IPS DF 6.9 (cell line): ENCODE measurements around the gene CHST11.

ENCODE experiments used
- DNase-seq: peaks from one replicate; pipeline ENCODE4 v3.0.0-alpha.2; 2013; ENCODE audit warnings: low read depth, low spot score
- H3K27ac ChIP-seq: one replicate; pipeline ENCODE4 v1.5.1; 2013; ENCODE audit warnings: low read length, control low read depth
- H3K27me3 ChIP-seq: 2 replicates; pipeline ENCODE4 v1.6.1; 2013; ENCODE audit warnings: mild to moderate bottlenecking, low read length; ENCODE audit not compliant: control insufficient read depth, insufficient read depth
- H3K36me3 ChIP-seq: 2 replicates; pipeline ENCODE4 v1.6.1; 2013; ENCODE audit warnings: low read length; ENCODE audit not compliant: control insufficient read depth, insufficient read depth
- H3K4me1 ChIP-seq: 2 replicates; pipeline ENCODE4 v1.6.1; 2013; ENCODE audit warnings: low read length; ENCODE audit not compliant: control insufficient read depth, insufficient read depth
- H3K4me3 ChIP-seq: 2 replicates; pipeline ENCODE4 v1.5.1; 2013; ENCODE audit warnings: mild to moderate bottlenecking, low read length
- H3K9me3 ChIP-seq: 2 replicates; pipeline ENCODE4 v1.6.1; 2013; ENCODE audit warnings: low read length, inconsistent platforms; ENCODE audit not compliant: control insufficient read depth, insufficient read depth
- whole genome bisulfite sequencing: extraction: QIAGEN DNeasy Blood & Tissue Kit; methylation state at CpG from one replicate; pipeline ENCODE4 v1.1.7; 2013; ENCODE audit warnings: mixed read lengths, missing lambda C conversion rate; ENCODE audit not compliant: insufficient read length, insufficient coverage; 5-methylcytosine and 5-hydroxymethylcytosine counted together

CHST11 gene

GRCh38 chr12:104579718-104580495, 123.2 kb downstream of the CHST11 start:
- H3K36me3 ChIP-seq = no peaks in the 10 kb centered on the region
- no peaks in the 10 kb centered on the region for H3K9me3 ChIP-seq
- no peaks in the 10 kb centered on the region for H3K4me1 ChIP-seq
- no peaks in the 10 kb centered on the region for H3K27me3 ChIP-seq
- no peak overlapping the region for H3K4me3 ChIP-seq
- WGBS = 100% methylated on average over 1 of the region's 7 CpGs
- H3K27ac ChIP-seq = no peak overlapping the region
- no peak for DNase-seq

- Histone ChIP-seq H3K27ac (no peak overlapping the region), H3K27me3 (no peaks in the 10 kb centered on the region), H3K4me1 (no peaks in the 10 kb centered on the region), H3K36me3 (no peaks in the 10 kb centered on the region), H3K4me3 (no peak overlapping the region), H3K9me3 (no peaks in the 10 kb centered on the region)
- no peak for DNase-seq
- no CpG with 5 or more reads among the region's 2 CpGs for WGBS
Observed at GRCh38 chr12:104581005-104581570, 124.3 kb downstream of the CHST11 start.

DNA sequence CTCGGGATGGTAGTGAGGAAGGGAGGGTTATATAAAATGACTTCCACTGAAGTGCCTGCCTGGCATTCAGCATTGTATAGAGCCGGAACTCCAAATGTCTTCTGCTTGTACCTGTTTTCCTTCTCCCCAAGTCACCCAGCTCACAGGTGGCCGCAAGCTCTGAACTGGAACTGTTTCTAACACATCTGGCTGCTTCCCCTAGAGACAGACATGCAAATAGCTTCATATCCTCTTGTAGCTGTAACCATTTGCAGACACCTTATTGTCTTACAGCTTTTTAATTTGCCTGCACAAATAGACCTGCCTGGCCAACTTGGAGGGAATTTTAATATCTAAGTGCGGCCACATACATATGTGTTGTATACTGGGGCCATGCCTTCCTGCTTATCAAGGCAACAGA, 126.0 kb downstream of the CHST11 start:
- H3K36me3 ChIP-seq = no peaks in the 10 kb centered on the region
- WGBS = no CpG with 5 or more reads among the region's 4 CpGs
- DNase-seq = no peak
- no peaks in the 10 kb centered on the region for H3K27me3 ChIP-seq
- no peak overlapping the region for H3K4me3 ChIP-seq
- no peaks in the 10 kb centered on the region for H3K9me3 ChIP-seq
- H3K27ac ChIP-seq = no peak overlapping the region
- H3K4me1 ChIP-seq = no peaks in the 10 kb centered on the region

DNA sequence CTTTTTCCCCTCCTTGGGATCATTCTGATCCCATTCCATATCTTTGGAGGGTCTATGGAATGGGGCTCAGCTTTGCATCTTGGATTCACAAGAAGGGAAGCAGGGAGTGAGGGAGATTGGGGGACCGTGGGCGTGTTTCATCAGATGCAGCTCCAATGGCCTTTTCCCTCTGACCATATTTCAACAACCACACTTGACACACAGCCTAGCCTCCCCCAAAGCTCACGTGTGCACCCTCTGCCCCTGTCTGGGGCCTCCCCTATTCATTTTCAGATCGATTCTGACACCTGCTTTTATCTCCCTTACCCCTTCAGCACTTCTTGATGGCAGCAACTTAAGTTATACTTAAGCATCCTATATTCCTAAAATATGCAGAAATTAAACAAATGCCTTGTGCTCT, 126.6 kb downstream of the CHST11 start:
- no CpG with 5 or more reads among the region's 4 CpGs for WGBS
- H3K27me3 ChIP-seq = no peaks in the 10 kb centered on the region
- H3K27ac ChIP-seq = no peak overlapping the region
- no peak for DNase-seq
- H3K4me1 ChIP-seq = no peaks in the 10 kb centered on the region
- no peaks in the 10 kb centered on the region for H3K36me3 ChIP-seq
- H3K4me3 ChIP-seq = no peak overlapping the region
- H3K9me3 ChIP-seq = no peaks in the 10 kb centered on the region

GRCh38 chr12:104585448-104586055, 128.8 kb downstream of the CHST11 start:
- no peak overlapping the region for H3K27ac ChIP-seq
- no peak overlapping the region for H3K4me3 ChIP-seq
- DNase-seq = no peak
- no peaks in the 10 kb centered on the region for H3K9me3 ChIP-seq
- H3K4me1 ChIP-seq = no peaks in the 10 kb centered on the region
- WGBS = no CpG with 5 or more reads among the region's 4 CpGs
- H3K36me3 ChIP-seq = no peaks in the 10 kb centered on the region
- H3K27me3 ChIP-seq = no peaks in the 10 kb centered on the region

DNA sequence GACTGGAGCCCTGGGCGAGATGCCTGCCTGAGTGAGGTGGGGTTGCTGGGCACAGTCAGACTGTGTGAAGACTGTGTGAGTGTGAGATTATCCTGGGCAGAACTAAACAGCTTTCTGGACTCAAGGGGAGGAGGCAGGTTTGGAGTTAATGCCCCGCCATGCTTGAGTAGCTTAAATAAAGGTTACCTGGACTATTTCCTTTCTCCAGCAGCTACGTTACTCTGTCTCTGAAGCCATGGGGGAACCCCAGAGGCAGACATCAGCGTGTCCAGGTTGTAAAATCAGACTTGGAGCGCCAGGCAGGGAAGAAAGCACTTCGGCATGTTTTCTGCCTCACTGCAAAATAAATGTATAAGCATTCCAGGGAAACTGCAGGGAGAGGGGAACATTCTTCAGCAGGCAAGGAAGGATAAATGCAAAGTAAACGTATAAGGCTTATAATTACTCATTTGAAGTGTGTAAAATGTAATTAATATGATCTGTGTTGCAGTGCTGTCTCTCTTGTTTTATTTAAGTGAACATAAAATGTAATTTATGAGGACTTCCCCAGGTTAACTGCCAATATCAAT, 129.7 kb downstream of the CHST11 start:
- no peaks in the 10 kb centered on the region for H3K36me3 ChIP-seq
- H3K27ac ChIP-seq = no peak overlapping the region
- H3K4me3 ChIP-seq = no peak overlapping the region
- H3K9me3 ChIP-seq = no peaks in the 10 kb centered on the region
- DNase-seq = no peak
- WGBS = no CpG with 5 or more reads among the region's 7 CpGs
- no peaks in the 10 kb centered on the region for H3K4me1 ChIP-seq
- H3K27me3 ChIP-seq = no peaks in the 10 kb centered on the region

DNA sequence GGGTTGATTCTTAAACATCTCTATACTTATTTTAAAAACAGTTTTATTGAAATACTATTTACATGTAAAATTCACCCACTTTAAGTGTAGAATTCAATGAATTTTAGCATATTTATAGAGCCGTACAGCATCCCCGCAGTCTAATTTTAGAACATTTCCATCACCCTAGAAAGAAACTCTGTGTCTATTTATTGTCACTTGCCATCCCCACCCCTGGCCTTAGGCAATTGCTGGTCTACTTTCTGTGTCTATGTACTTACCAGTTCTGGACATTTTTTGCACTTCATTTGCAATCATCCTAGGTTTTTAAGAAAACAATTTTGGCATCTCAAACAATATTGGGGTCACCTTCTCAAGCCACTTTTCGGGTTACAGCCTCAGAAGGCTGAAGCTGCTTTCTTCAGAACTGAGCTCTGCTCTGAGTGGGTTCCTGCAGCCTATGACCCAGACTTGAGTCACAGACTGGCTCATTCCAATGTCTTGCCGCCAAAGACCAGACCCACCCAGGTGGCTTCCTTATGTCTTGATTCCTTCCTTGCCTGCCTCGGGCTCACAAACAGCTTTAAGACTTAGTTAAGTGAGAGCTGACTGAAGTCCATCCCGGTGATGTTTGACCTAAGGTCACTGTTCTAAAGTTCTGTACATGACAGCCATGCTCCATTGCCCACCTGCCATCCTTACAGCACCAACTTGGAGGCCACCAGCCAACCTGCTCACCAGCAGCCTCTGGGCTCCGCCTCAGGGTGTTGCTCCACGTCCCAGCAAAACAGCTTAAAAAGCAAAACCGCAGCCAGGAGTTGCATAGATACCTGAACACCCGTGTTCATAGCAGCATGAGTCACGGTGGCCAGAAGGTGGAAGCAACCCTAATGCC, 131.5 kb downstream of the CHST11 start:
- no peak for DNase-seq
- WGBS = no CpG with 5 or more reads among the region's 11 CpGs
- H3K36me3 ChIP-seq = no peaks in the 10 kb centered on the region
- H3K27me3 ChIP-seq = no peaks in the 10 kb centered on the region
- H3K27ac ChIP-seq = no peak overlapping the region
- H3K9me3 ChIP-seq = no peaks in the 10 kb centered on the region
- H3K4me1 ChIP-seq = no peaks in the 10 kb centered on the region
- H3K4me3 ChIP-seq = no peak overlapping the region

DNA sequence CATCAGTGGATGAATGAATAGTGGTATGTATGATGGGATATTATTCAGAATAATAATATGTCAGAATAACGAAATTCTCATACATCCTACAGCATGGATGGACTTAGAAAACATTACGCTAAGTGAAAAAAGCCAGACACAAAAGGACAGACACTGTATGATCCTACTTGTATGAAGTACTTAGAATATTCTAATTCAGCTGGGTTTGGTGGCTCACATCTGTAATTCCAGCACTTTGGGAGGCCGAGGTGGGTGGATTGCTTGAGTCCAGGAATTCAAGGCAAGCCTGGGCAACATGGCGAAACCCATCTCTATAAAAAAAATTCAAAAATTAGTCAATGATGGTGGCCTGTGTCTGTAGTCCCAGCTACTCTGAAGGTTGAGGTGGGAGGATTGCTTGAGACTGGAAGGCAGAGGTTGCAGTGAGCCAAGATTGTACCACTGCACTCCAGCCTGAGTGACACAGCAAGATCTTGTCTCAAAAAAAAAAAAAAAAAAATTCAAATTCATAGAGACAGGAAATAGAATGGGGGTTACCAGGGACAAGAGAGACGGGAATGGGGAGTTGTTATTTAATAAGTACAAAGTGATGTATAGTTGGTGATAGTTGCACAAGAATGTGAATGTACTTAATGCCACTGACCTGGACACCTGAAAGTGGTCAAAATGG, 132.3 kb downstream of the CHST11 start:
- H3K27ac ChIP-seq = no peak overlapping the region
- H3K4me1 ChIP-seq = no peaks in the 10 kb centered on the region
- no peak for DNase-seq
- WGBS = 100% methylated on average over 1 of the region's 5 CpGs
- H3K36me3 ChIP-seq = no peaks in the 10 kb centered on the region
- H3K27me3 ChIP-seq = no peaks in the 10 kb centered on the region
- no peaks in the 10 kb centered on the region for H3K9me3 ChIP-seq
- H3K4me3 ChIP-seq = no peak overlapping the region

DNA sequence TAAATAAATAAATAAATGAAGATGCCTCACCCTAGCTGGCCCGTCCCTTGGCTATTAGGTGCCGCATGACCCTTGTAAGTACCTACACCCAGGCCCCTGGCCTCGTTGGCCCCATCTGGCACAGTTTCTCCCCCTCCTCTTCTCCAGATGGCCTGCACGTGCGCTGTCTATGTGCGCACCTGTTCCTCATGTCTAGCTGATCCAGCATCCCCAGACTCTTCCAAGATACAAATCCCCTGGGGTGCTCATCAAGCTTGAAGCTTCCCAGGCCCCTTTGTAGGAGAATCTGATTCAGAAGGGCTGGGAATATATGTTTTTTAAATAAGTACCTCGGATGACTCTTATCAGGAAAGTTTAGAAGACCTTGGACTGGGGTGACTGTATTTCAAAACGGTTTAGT, 133.3 kb downstream of the CHST11 start:
- no CpG with 5 or more reads among the region's 8 CpGs for WGBS
- no peak for DNase-seq
- no peaks in the 10 kb centered on the region for H3K36me3 ChIP-seq
- H3K27ac ChIP-seq = no peak overlapping the region
- H3K4me3 ChIP-seq = no peak overlapping the region
- no peaks in the 10 kb centered on the region for H3K9me3 ChIP-seq
- no peaks in the 10 kb centered on the region for H3K4me1 ChIP-seq
- H3K27me3 ChIP-seq = no peaks in the 10 kb centered on the region
